Effector CD4-positive, alpha-beta T cell (primary cell): ENCODE measurements around the gene ZDHHC14.
A peak's percentile ranks its signal among the peaks of the same experiment; 100 is the strongest.
"Not testable (repeated sequence)": the region's sequence is repeated elsewhere in the genome, so short reads cannot be mapped to it uniquely, and the experiment has no call there.

Source experiments
- DNase-seq: peaks from one replicate; pipeline ENCODE4 v3.0.0-alpha.2; 2020

ZDHHC14 gene

DNA sequence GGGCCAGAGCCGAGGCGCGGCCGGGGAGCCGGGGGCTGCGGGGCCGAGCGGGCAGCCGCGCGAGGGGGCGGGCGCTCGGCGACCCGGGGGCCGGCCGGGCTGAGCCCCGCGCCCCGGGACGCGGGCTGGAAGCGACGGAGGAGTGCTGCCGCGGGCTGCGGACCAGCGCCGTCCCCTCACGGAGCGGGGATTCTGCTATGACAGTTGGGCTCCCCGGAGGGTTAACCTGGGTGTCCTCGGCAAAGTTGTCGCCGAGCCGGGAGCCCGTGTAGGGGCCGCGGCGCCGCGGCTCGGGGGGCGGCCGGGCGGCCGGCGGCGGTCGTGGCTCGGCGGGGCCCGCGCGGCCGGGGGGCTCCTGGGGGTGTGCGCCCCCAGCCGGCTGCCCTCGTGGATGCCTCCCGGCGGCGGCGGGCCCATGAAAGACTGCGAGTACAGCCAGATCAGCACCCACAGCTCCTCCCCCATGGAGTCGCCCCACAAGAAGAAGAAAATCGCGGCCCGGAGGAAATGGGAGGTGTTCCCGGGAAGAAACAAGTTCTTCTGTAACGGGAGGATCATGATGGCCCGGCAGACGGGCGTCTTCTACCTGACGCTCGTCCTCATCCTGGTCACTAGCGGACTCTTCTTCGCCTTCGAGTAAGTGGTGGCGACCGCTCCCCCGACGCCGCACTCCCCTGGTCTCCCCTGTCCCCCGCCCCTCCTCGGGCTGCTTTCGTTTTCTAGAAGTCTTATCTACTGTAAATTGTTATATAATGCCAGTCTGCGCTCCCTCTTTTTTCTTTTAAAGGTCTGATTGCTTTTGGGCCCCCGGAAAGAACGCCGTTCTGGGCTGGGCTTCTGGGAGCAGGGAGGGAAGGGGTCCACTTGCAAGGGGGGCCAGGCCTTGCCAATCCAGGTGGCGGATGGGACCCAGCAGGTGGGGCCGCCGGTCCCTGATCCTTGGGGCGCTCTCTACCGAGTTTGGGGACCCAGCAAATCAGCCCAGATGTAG is 936 bp downstream of the ZDHHC14 start:
- DNase-seq = peak; percentile 46

DNA sequence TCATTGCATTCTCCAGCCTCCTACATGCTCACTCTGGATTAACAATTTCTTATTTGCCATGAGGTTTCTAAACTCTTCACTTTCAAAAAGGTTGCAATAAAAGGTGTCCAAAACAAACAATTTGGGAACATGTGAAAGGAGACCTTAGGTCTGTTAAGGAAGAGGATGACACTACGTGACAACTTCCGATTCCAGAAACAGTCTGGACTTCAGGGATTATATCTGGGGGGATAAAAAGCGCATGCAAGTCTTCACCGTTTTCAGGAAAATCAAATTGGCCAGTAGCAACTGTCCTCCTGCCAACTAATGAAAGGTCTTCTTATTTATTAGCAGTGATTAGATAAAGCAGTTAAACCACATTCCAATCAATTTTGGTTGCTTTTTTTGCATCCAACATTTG is 1.8 kb downstream of the ZDHHC14 start:
- DNase-seq = no peak

DNA sequence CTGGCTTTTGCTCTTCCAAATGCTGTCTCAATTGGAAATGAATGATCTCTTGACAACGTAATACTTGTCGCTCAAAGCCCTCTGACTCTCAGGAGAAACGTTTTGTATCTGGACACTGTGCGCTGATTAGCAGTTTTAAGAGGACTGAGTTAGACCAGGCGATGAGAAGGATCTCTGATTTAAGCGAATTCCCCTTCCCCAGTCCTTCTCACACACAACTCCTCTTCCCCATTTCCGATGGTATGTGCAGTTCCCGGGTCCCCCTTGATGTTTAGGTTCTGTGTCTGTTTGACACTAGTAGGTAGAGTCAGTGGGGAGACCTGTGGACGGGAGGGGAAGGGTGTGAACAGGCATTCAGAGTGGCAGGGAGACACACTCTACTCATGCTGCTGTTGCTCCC is 2.5 kb downstream of the ZDHHC14 start:
- no peak for DNase-seq

DNA sequence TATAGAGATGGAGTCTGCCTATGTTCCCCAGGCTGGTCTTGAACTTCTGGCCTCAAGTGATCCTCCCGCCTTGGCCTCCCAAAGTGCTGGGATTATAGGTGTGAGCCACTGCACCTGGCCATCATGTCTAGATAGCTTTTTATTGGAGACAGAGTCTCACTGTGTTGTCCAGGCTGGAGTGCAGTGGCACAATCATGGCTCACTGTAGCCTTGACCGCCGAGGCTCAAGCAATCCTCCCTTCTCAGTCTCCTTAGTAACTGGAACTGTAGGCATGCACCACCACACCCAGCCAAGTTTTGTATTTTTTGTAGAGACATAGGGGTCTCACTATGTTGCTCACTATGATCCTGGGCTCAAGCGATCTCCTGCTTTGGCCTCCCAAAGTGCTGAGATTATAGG is 4.0 kb downstream of the ZDHHC14 start:
- not testable (repeated sequence) for DNase-seq

DNA sequence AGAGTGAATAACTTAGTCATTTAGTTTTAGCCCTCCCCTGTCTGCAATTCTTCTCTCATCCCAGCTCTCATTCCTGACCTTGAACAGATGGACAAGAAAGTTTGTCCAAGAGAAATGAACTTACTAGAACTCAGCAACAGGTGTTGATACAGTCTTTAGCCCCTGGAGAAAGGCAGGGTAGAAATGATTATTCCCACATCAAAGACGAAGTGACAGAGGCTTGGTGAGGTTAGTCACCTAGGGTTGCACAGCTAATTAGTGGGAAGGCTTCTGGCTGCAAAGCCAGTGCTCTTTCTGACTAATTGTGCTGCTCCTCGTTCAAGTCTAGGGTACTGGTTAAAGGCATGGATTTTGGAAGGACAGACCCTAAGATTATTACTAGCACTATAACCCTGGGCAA is 4.5 kb downstream of the ZDHHC14 start:
- DNase-seq = no peak

DNA sequence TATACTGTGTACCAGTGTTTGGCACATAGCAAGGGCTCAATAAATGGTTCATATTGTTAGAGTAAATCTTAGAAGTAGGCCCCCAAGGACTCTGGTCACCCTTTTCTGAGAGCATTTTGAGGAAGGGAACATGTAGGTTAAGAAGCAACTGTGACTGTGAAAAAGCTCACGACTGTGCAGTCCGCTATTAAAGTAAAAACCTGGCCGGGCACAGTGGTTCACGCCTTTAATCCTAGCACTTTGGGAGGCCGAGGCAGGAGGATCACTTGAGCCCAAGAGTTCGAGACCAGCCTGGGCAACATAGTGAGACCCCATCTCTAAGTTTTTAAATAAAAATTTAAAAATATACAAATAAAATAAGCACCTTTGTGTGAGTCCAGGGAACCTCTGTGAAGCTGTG is 5.0 kb downstream of the ZDHHC14 start:
- no peak for DNase-seq

DNA sequence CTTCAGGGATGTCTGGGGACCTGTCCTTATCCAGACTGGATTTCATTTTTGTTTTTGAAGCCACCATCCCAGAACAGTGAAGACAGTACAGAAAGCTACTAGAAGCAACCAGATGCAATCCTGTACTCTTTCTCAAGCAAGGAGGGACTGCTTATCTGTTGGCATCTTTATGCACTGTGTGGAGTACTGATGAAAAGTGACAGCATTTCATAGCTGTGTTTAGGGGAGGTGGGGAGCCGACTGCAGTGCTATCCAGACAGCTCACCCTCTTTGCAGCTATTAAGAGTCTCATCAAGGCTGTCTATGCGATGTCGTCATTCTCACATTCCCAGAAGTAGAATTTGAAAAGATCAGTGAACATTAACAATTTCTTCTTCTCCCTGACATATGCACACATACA is 5.5 kb downstream of the ZDHHC14 start:
- no peak for DNase-seq

DNA sequence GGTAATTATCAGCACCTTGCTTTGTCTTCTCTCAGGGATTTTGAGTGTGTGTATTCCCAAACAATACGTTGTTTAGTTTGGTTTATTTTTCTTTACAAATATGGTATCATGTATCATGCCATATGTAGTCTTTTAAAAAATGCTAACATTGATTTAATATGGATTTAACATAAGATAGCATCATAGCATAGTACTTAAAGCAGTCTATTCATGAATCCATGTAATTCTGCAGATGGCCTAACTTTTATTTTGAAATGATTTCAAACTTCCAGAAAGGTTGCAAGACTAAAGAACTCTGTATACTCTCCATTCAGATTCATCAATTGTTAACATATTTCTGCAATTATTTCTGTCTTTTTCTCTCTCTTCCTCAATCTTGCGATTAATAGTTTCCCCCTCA is 7.9 kb downstream of the ZDHHC14 start:
- no peak for DNase-seq

DNA sequence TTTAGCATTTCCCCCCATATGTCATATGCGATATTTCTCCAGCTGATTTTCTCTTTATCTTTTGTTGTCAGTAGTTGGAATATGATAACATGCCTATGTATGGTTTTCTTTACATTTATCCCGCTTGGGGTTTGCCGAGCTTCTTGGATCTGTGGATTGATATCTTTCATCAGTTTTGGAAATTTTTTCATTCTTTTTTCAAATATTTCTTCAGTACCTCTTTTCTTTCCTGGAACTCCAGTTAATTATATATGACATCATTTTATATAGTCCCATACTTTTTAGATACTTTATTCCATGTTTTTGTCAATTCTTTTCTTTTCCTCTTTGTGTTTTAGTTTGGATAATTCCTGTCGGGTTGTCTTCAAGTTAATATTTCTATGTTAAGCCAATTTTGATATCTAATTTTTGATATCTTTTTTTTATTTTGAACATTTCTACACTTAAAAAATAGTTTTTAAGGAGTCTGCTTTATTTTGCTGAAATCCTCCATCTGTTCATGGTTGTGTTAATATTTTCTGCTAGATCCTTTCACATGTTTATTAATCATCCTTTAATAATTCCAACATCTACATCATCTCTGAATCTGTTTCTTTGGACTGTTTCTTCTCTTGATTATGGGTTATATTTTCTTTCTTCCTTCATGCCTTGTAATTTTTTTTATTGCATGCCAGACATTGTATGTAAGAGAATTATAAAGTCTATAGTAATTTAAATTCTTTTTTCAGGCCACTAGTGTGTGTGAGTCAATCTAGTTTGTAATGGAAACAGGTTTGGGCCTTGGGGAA is 9.5 kb downstream of the ZDHHC14 start:
- no peak for DNase-seq

DNA sequence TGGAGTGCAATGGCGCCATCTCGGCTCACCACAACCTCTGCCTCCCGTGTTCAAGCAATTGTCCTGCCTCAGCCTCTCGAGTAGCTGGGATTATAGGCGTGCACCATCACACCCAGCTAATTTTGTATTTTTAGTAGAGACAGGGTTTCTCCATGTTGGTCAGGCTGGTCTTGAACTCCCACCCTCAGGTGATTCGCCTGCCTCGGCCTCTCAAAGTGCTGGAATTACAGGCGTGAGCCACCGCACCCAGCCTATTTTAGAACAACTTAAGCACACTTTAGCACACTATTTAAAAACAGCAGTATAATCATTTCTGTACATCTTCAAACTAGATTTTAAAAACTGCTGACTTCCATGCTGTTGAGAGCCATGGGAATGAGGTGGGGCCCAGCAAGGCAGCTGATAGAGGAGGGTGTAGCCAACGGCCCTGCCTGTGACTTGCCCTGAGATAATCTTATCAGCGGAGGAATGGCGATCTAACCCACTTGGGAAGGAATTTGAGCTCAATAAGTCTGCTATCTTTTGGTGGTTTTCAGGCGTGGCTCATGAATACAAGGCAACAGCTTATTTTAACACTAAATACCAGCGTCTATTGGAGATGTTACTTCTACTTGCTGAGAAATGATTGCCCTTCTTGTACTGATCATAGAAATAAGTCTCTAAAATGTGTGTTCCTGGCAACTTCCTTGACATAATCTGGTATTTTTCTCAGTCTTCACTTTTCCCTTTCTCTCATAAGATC is 12.1 kb downstream of the ZDHHC14 start:
- no peak for DNase-seq

DNA sequence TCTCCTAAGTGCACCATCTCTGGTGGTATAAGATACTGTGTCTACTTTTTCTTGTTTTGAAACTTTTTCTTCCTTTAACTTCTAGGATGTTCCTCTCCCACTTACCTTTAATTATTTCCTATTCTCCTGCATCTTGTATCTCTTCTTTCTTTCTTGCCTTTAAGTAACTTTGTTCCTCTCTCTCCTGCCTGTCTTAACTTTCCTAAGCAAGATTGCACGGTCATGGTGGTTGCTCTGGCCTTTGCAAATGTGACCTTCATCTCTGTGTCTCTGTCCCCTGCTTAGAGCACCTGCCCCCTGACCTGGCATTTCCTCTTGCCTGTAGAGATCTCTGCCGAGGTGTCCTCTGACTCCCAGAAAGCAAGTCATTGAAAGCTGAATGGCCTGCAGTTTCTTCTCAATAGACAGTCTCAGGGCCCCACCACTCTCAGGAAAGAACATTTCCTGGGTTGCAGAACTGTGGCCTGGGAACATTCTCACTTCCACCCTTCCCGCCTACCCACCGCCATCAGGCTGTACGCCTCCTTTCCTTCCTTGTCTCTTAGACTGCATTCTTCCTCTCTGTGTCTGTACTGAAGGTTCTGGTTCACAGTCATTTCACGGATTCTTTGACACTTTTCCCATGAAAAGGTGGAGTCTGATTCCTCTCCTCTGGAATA is 12.8 kb downstream of the ZDHHC14 start:
- no peak for DNase-seq

DNA sequence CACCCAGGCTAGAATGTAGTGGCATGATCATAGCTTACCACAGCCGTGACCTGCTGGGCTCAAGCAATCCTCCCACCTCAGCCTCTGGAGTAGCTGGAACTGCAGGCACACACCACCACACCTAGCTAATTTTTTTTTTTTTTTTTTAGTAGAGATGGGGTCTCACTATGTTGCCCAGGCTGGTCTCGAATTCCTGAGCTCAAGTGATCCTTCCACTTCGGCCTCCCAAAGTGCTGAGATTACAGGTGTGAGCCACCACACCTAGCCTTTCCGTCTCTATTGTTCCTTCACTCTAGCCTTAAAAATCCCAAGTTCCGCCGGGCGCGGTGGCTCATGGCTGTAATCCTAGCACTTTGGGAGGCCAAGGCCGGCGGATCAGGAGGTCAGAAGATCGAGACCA is 14.2 kb downstream of the ZDHHC14 start:
- DNase-seq = not testable (repeated sequence)

DNA sequence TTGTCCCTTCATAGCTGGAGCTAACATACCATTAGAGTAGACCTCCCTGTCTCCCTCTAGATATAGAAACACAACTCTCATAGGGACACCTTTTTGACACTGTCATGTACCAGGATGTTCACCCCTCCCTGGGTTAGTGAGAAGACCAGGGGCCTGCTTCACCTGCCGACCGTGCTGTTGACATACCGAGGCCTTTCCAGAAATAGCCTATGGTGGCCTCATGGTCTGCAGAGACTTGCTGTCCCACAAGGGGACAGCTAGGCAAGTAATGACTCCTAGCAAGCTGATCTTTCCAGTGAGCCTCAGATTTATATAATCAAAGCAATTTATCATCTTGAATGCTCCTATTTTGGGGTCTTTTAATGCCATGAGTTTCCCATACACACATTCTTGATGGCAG is 15.0 kb downstream of the ZDHHC14 start:
- DNase-seq = no peak

DNA sequence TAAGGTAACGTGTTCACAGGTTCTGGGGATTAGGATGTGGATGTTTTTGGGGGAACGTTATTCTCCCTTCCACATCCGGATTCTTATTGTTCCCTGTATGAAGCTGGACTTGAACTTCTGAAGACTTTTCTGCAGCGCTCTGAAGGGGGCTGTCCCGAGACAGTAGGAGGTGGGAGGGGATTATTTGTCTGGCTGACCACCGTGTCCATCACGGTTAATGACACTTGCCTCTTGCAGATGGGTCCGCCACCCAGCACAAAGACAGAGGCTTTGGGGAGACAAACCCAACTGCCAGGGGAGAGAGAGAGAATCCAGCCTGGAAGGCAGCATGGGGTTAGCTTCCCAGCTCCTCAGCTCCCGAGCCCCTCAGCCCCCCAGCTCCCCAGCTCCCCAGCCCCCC is 16.7 kb downstream of the ZDHHC14 start:
- DNase-seq = no peak

DNA sequence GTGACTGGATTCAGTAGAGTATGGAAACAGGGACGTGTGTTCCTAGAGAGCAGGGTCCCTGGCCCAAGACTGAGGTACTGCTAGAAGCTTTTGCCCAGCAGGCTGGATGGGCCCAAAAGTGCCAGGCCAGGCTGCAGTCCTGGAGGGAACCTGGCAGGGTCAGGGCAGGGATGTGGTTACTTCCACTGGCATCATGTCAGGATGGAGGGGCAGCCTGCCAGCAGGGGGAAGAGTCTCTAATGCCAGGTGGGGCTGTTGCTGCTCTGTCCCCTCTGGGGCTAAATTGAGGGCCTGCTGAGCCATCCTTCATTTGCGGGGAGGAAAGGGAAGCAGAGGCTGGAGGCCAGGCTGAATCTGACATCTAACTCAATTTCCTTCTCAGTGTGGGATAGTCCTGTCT is 17.2 kb downstream of the ZDHHC14 start:
- DNase-seq = no peak

DNA sequence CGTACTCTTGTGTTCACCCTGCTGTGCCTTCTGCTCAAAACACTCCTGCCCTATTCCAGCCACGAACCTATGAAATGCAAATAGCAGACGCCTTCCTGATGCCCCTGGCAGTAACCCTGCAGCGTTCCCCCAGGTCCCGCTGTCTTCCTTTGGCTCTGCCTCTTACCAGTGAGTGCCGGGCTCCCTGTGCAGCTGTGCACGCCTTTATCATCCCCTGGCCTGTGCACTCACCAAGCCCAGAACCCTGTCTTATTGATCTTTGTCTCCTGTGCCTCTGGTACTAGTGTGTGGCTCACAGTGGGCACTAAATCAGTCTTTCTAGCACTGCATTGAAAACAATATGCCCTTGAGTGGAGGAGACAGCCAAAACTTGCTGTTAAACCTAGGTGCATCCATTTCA is 19.7 kb downstream of the ZDHHC14 start:
- no peak for DNase-seq

DNA sequence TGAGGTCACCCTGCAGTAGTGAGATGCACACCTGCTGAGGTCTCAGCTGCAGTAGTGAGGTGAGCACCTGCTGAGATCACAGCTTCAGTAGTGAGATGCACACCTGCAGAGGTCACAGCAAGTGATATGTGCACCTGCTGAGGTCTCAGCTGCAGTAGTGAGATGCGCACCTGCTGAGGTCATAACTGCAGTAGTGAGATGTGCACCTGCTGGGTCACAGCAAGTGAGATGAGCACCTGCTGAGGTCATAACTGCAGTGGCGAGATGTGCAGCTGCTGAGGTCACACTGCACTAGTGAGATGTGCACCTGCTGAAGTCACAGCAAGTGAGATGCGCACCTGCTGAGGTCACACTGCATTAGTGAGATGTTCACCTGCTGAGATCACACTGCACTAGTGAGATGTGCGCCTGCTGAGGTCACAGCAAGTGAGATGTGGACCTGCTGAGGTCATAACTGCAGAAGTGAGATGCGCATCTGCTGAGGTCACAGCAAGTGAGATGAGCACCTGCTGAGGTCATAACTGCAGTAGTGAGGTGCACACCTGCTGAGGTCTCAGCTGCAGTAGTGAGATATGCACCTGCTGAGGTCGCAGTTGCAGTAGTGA is 20.8 kb downstream of the ZDHHC14 start:
- no peak for DNase-seq

DNA sequence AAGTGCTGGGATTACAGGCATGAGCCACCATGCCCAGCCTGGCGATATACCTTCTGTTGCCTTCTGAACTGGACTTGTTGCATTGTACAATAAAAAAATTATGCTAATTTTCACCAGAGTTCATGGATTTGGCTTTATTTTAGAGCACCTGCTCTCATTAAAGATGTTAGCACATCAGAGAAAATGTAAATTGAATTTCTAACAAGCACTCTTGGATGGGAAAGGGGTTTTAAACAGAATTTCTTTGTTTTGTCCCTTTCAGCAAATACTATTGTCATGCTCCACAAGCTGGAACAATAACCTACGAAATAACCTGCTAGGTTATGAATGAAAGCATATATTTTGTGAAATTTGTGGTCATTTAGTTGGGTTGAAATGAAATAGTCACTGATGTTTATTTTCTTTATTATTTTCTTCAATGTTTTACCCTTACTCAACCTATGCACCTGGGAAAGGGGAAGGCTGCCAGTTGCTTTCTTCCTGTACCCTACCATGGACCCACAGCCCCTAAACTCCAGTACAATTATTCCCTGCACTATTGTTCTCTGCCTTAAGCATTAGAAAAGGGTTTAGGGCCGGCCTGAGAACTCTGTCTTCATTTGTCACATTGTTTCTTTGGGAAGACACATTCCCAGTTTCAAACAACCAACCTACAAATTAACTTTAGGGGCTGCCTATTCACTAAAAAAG is 22.2 kb downstream of the ZDHHC14 start:
- no peak for DNase-seq

DNA sequence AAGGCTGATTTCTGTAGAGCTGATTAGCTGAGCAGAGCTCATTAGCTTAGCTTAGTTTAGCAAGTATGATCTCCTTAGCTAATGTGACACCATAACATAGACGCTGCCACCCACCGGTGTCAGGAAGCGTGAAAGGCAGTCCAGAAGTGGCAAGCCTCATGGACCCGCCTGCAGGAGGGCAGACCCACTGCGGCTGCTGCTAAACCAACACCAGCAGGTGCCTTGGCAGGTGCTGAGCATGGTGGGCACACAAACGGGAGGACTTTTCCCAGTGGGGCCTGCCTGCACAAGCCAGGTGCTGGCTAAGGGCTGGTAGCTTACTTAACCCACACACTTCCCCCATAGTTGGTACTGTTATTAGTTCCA is 22.7 kb downstream of the ZDHHC14 start:
- no peak for DNase-seq

DNA sequence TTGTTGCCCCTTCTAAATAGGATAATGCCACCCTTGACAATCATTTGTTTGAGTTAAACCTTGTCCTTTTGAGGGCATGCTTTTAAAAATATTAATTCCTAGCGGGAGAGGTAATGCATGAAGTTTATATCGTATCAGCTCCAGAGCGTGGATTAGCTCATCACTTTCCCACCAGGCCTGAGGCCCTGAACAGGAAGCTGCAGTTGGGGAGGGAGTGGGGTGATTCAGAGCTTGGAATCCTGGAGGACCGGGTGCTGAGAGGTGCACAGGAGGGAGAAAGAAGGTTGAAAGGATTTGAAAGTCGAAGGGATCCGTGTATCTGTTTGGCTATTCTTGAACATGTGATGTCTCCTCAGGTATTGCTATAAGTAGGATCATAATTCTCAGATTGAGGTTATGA is 25.0 kb downstream of the ZDHHC14 start:
- no peak for DNase-seq

DNA sequence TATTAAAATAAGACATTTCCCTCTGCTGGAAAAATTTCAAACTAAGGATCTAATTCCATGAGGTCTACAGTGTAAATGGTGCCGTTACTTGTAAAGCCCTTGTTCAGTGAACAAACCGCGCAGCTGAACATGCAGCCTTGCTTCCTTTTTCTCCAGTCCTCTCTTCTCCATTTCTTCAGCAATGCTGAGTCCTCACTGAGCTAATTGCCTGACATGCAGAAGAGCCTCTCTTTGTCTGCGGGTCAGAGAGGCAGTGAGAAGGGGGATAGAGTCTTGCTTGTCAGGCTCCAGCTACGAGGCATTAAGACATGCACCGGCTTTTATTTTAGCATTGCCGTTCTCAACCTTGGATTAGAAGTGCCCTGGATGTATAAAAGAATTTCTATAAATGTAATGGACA is 25.7 kb downstream of the ZDHHC14 start:
- DNase-seq = no peak

DNA sequence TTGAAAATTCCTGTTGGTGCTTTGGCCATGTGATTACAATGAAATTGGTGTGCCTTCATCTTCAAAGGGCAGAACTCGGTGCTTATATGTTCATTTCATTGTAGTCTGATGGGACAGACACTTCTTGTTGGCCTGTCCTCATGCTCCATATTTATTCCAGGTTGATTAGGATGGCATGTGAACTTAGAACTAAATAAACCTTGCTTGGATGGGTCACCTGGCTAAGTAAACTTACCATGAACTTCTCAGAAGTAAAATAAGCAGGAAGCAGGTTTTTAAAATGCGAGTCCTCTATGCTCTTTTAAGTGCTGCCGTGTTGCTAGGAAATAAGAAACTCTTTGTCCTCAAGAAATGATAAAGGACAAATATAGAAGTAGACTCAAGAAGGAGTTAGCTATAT is 26.7 kb downstream of the ZDHHC14 start:
- DNase-seq = no peak
